Measurements from ENCODE around the gene CHCHD10.
A peak's percentile ranks its signal among the peaks of the same experiment; 100 is the strongest.
"Not testable (repeated sequence)": the region's sequence is repeated elsewhere in the genome, so short reads cannot be mapped to it uniquely, and the experiment has no call there.

The CHCHD10 gene

GRCh38 chr22:23750367-23750713 is 17.4 kb downstream of the CHCHD10 start:
- no peak for DNase-seq (ENCODE audit: low read depth in 2 of 2)

- DNase-seq (ENCODE audit: low read depth in 2 of 2) = no peak
Observed at GRCh38 chr22:23749841-23750301, 17.9 kb downstream of the CHCHD10 start.

GRCh38 chr22:23745791-23746190 is 22.0 kb downstream of the CHCHD10 start:
- DNase-seq (ENCODE audit: low read depth in 2 of 2) = no peak

- no peak for DNase-seq (ENCODE audit: low read depth in 2 of 2)
Observed at GRCh38 chr22:23744485-23744884, 23.3 kb downstream of the CHCHD10 start.

GRCh38 chr22:23744001-23744400 is 23.8 kb downstream of the CHCHD10 start:
- DNase-seq (ENCODE audit: low read depth in 2 of 2) = no peak

GRCh38 chr22:23743303-23743705 is 24.5 kb downstream of the CHCHD10 start:
- no peak for DNase-seq (ENCODE audit: low read depth in 2 of 2)

GRCh38 chr22:23742505-23743264 is 25.1 kb downstream of the CHCHD10 start:
- no peak for DNase-seq (ENCODE audit: low read depth in 2 of 2)

- no peak for DNase-seq (ENCODE audit: low read depth in 2 of 2)
Observed at GRCh38 chr22:23737696-23738095, 30.1 kb downstream of the CHCHD10 start.

GRCh38 chr22:23728108-23728507 is 39.7 kb downstream of the CHCHD10 start:
- not testable (repeated sequence) for DNase-seq (ENCODE audit: low read depth in 2 of 2)

GRCh38 chr22:23722724-23723123 is 45.0 kb downstream of the CHCHD10 start:
- DNase-seq (ENCODE audit: low read depth in 2 of 2) = no peak

GRCh38 chr22:23722160-23722559 is 45.6 kb downstream of the CHCHD10 start:
- no peak for DNase-seq (ENCODE audit: low read depth in 2 of 2)

- no peak for DNase-seq (ENCODE audit: low read depth in 2 of 2)
Observed at GRCh38 chr22:23720855-23721254, 46.9 kb downstream of the CHCHD10 start.

- DNase-seq (ENCODE audit: low read depth in 2 of 2) = no peak
Observed at GRCh38 chr22:23718371-23719165, 49.2 kb downstream of the CHCHD10 start.

GRCh38 chr22:23716811-23717801 is 50.7 kb downstream of the CHCHD10 start:
- peak; percentile 63 to 69 for DNase-seq (ENCODE audit: low read depth in 2 of 2)

All from stimulated activated CD8-positive, alpha-beta memory T cell treated with anti-CD3 and anti-CD28 coated beads, Interleukin-7, amount 100 ng/mL, for 4 hours (primary cell).